Raji (cell line): Measurements from ENCODE around the gene CDH23.

Source experiments
- POLR2A ChIP-seq: IDR thresholded peaks from 2 replicates; pipeline ENCODE4 v1.6.1; 2011; ENCODE audit warnings: low read depth, low read length, control low read depth; ENCODE audit not compliant: insufficient read depth

Gene CDH23

DNA sequence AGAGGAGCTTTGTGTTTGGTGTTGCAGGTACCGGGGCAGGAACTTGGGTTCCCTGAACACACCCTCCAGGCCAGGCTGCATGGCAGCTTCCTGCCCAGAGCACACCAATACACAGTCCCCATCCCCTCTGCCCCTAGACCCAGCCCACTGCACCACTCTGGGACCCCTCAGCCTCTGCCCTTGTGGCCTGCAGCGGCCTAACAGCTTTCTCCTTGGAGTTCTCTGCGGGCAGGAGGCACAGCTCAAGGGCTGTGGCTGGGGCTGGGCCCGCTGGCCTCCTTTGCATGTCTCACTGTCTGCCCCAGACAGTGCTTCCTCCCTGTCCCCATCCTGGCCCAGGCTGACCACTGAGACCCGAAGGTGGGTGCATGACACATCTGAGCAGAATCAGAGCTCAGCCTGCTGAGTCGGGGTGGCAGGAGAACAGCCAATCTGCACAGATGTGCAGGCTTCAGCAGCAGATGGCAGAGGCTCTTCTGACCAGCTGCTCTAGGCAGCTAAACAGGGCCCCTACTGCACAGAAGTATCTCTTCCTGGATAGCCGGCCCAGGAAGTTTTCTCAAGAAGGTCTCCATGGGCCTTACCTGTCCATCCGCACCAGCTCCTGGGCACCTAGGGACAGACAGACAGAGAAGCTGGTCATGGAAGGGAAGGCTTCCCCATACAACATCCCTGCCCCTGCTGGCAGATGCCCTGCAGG is 355.8 kb downstream of the CDH23 start:
- no peak for TF ChIP-seq POLR2A

DNA sequence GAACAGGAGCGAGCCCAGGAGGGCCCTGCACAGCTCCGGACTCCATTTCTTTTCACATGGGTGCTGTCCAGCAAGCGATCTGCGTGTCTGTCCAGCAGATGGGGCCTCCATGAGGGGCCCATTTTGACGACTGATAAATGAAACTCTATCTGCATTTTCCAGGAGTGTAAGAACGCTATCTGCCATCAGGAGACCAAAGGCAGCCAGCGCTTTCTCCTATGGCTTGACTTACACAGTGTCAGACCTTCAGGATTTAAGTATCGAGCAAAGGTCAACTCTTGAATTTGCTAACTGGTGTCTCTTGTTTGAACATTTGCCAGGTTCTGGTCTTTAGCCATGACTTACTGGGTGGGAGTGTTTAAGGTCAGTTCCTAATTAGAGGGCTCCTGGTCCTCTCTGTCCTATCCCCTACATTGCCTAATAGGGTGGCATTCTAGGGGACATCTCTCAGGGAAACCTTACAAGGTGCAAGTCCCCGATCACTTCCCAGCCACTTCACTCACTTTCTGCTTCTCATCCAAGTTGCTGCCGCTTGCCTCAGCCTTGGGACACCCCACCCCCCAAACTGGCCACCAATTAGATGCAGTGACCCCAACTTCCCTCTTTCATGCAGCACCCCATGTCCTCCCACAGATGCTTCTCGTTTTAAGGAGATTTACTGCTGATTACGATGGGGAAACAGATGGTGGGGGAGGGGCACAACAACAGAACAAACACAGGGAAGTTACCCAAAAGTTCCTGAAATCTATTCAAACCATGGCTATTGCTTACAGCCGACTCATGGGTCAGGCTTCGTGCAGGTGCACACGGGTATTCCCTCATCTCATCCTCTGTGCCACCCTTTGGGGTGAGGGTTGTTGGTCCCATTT is 356.6 kb downstream of the CDH23 start:
- TF ChIP-seq POLR2A: no peak

DNA sequence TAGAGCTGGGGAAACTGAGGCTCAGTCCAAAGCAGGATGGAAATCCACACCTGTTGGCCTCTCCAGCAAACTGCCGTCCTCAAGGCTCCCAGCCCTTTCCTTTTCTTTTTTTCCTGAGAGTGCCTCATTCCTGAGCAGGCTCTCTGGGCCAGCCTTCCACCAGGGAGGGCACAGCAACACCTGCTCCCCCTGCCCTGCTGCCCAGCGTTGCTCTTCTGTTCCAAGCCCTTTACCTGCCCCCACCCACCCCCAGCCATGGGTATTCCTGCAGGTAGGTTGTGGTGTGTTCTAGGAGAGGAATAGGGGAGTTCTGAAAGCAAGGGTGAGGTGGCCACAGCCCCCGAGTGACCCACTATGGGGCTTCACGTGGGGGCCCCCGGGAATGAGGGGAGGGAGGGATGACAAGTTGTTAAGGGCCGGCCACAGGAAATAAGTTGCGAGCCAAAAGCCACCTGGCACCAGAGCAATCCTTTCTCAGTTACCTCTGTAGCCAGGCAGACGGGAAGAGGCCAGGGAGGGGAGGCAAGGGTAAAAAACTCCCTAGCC is 357.3 kb downstream of the CDH23 start:
- TF ChIP-seq POLR2A: no peak

DNA sequence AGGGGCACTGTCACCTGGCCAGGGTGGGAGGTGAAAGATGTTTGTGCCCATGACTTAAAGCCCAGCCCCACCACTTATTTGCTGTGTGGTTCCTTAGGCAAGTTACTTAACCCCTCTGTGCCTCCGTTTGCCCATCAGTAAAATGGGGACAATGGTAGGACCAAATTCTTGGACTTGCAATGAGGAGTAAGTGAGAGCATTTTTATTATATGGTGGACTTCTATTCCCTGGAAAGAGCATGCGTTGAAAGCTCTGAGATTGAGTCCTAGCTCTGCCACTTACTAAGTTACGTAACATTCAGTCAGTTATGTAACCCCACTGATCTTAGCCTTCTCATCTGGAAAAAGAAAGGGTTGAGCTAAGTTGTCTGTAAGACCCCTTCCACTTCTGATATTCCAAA is 357.8 kb downstream of the CDH23 start:
- no peak for TF ChIP-seq POLR2A

DNA sequence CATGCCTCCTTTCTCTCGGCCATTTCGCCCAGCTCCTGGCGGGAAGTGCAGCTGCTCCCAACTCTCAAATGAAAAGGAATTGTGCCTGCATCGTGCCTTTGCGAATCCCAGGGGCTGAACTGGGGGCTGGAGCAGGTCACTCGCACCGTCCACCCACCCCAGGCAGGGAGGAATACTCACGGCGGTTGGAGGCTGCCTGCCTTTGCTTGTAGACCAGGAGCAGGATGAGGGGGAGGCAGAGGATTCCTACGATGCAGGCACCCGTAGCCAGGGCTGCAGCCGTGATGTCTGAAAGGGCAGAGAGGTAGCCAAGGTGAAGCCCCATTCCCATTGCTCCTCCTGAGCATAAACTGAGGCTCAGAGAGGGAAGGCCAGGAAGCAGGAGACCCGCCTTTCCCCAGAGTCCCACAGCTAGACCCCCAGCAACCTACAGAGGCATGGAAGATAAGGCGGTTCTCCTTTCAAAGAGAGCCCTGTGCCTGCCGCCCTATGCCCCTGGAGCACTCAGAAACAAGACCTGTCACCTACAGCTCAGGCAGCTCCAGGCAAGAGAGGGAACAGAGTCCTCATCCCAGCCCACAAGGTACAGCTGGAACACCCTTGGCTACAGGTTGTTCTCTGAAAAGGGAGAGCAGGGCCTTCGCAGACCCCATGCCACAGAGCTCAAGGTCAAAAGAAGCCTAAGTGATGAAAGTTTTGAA is 358.6 kb downstream of the CDH23 start:
- no peak for TF ChIP-seq POLR2A

DNA sequence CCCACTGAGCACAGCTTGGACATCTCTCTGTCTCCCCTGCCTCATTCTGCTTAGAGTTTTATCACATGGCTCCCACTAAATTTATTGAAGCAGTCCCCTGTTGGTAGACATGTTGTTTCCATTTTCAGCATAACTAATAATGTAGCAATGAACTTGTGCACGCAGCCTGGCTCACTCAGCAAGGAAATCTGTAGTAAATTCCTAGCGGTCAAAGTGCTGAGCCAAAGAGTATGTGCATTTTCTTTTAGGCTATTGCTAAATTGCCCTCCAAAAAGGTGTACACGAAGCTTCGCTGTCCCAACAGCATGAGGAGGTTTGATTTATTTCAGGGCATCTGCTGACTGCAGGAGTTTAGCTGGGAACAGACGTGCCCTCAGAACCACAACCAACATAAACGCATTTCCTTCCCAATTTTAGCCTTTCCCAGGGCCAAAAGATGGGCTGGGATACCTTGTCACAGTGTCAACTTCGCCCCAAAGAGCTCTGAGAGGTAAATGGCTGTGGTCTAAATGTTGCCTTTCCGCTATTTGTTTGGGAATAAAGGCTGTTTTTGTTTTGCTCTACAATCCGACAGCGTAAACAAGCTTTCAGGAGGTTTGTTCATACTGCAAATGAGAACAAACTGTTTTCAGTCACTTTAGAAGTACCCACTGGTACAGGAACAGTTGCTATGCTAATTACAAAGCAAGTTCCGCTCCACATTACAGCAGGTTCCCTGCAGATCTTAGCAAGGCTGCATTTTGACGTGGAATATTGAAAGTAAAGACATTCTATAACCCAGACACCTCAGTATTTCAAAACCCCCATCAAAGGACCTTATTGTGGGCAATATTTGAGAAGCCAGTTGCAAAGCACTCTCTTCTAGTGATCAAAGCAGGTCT is 359.8 kb downstream of the CDH23 start:
- no peak for TF ChIP-seq POLR2A

DNA sequence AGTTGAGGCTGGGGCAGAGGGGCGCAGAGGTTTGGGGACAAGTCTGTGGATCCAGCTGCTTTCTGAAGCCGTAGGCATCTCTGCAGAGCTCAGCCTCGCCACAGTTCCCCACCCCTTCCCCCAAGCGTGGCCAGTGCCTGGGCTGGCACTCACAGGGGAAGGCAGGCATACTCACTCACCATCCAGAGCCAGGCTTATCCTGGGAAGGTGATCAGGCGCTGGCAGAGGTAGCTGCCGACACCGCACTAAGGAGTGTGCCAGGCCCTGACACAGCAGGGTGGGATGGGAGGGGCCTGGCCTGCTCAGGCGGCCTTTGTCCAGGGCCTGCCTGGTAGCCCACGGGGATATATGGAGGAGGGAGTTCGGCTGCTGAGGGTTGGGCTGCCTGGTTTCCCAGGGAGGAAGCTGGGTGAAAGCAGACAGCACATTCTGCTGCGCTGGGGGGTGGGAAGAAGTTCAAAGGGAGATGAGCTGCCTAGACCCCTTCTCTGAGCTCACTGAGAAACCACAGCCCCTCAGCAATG is 360.7 kb downstream of the CDH23 start:
- no peak for TF ChIP-seq POLR2A

DNA sequence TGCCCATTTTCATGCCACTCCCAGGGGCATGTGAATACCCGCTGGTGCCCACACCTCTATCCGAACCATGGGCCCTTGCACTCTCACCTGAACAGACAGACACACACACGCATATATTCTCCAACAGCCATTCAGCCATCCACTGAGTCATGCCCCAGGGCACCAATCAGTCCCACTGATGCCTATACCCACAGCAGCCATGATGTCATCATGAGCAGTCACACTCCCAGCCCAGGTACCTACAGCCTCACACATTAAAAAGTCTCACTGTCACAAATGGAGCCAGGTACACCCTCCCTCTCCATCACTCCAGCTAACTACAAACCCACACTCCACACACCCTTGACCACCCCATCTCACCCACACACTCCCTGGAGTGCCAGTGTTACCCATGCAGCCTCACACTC is 364.4 kb downstream of the CDH23 start:
- no peak for TF ChIP-seq POLR2A

DNA sequence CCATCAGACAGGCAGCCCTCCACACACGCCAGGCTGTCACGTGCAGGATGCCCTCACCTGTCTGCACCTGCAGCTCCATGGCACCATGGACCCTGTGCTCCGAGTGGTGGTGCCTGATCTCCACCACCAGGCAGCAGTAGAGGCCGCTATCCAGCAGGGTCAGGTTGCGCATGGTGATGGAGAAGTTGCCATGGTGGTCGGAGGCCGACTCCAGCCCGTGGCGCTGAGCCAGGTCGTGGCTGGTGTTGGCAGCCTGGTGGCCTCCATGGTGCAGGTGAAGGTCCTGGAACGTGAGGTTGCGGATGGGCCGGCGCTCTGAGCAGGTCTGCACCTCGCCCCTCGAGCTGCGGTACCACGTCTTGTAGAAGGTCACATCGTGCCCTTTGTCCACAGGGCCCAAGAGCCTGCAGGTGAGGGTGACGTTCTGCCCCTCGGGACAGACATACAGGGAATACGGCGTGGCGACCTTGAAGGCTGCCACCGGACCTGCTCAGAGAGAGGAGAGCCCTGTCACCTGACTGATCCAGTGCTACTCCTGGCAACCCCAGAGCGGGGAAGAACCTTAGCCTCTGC is 364.9 kb downstream of the CDH23 start:
- no peak for TF ChIP-seq POLR2A

DNA sequence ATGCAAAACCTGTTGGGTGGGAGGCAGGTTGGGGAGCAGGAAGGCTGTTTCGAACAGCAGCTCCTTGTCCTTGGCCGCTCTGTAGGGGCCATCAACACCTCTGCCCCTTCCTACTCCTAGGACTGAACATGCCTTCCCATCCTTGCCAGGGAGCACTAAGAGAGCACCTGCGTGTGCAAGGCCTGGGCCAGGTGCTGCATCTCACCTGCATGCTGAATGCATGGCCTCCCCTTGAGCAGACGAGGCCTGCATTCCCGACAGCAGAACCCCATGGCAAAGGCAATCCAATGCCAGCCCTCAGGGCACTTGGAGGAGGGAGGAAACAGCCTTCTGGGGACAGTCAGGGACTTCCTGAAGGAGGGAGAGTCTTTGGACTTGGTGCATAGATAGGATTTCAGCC is 365.6 kb downstream of the CDH23 start:
- TF ChIP-seq POLR2A: no peak

DNA sequence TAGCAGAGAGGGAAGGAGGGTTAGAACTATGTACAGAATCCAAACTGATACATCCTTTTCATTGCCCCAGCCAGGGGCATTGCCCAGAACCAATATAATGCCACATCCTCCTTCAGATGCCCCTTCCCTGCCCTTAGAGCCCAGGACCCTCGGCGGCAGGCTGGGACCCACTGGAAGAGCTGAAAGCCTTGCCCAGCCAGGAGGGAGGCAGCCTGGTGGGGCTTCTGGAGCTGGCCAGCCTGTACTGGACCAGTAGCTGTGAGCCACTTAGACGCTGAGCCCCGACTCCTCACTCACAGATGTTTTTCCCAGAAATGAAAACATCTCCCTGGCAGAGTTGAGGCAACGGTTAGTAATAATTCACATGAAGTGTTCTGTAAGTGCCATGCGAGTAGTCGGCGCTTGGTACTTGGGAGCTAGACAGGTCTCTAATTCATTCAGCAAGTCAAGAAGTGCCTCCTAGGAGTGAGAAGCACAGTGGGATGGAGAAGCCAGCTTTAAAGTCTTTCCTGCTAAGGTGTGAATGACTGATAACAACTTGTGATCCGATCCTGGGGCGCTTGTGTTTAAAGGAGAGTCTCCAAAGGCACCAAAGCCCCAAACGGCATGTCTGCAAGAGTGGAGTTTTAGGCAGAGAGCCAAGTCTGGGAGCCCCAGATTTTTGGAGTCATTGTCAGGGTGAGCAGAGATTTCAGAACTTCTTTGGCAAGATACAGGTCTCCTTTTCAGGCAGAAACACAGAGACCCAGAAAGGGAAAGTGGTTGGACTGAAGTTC is 366.8 kb downstream of the CDH23 start:
- TF ChIP-seq POLR2A: no peak

DNA sequence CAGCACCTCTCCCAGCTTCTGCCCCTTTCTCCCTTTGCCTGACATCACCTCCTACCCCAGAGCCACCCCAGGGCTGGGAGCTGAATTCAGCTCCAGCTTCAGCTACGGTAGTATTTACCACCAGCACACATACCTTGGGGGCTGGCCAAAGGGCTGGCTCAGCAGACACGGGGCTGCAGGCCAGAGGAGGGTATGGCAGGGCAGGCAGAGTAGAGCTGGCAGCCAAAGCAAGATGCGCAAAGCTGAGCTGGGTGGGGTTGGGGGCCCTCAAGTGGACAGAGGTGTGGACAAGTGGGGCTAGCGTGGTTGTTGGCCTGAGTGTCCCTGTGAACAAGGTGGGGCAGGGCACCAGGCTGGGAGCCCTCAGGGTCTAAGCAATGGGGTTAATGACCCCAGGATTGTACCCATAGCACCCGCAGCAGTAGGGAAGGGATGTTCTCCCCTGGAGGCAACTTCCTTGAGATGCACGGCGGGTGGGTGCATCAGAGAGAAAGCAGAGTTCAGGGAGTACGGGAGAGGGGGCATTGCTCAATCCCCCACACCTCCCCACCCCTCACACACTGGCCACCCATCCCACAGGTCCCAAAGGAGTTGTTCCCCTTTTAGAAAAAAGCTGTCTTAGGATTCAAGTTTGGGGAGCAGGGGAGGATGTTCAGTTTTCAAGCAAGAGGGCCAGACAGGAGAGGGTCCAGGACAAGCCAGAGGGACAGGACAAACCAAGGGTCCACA is 368.6 kb downstream of the CDH23 start:
- TF ChIP-seq POLR2A: no peak
